ENCODE data around the gene SCYL1.
"Not testable (repeated sequence)": the region's sequence is repeated elsewhere in the genome, so short reads cannot be mapped to it uniquely, and the experiment has no call there.

The SCYL1 gene

DNA sequence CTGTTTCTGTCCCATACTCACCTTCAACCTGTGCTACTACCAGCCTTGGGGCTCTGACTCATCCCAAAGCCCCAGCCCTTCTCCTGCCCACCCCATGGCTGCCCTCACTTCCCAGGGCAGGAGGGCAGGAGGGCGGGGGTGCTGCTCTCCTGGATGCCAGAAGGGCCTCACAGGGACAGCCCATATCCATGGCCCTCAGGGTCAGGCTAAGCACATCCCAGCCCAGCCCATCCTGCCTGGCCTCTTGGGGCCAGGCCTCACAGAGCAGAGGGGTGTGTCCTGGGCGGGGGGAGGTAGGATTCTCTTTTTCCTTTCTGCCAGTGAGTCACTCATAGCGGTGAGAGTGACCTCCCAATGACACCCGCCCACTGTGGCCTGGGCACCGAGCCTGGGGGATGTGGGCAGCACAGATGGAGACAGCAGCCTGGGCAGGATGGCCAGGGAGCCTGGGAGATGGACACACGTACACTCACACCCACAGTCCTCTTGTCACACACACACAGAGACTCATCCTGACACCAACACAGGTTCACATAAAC is 30.9 kb downstream of the SCYL1 start:
- DNase-seq = peak; percentile 22 to 57

GRCh38 chr11:65556470-65557279 is 31.8 kb downstream of the SCYL1 start:
- no peak for DNase-seq

GRCh38 chr11:65557280-65558001 is 32.6 kb downstream of the SCYL1 start:
- DNase-seq = no peak

- DNase-seq = peak; percentile 26 to 34
Observed at GRCh38 chr11:65558002-65558929, 33.4 kb downstream of the SCYL1 start, which contains the start of gene LTBP3. LTBP3 (minus strand) TSS chr11:65558359; CDS start chr11:65557959, 400 bp downstream.

DNA sequence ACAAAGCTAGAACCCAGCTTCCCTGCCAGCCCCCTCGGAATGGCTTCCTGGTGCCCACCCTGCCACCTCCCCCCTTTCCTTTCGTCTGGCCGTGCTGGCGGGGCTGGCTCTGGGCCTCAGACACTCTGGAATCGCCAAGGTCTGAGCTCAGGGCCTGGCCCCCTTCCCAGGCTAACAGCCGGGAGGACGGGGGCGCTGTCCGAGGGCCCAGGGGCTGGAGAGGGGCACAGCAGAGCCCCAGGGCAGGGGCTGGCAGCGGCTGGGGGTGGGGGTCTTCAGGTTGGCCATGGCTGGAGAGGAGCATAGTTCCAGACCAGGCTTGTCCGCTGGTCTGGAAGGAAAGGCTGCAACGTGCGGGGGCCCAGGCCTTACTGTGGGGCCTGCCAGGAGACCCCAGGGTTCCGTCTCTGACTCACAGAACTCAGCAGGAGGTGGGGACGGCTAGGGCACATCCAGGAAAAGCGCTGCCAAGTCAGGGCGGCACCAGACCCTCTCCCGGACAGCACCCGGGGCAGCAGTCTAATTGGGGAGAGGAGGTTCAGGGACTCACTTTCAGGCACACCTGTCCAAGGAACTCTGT is 34.1 kb downstream of the SCYL1 start:
- no peak for DNase-seq

- no peak for DNase-seq
Observed at GRCh38 chr11:65559535-65559934, 34.7 kb downstream of the SCYL1 start.

- DNase-seq = no peak
Observed at GRCh38 chr11:65559951-65560537, 35.2 kb downstream of the SCYL1 start.

- DNase-seq = no peak
Observed at GRCh38 chr11:65560555-65561418, 35.9 kb downstream of the SCYL1 start.

- no peak for DNase-seq
Observed at GRCh38 chr11:65562020-65562419, 37.1 kb downstream of the SCYL1 start.

- no peak for DNase-seq
Observed at GRCh38 chr11:65562788-65563187, 37.9 kb downstream of the SCYL1 start.

DNA sequence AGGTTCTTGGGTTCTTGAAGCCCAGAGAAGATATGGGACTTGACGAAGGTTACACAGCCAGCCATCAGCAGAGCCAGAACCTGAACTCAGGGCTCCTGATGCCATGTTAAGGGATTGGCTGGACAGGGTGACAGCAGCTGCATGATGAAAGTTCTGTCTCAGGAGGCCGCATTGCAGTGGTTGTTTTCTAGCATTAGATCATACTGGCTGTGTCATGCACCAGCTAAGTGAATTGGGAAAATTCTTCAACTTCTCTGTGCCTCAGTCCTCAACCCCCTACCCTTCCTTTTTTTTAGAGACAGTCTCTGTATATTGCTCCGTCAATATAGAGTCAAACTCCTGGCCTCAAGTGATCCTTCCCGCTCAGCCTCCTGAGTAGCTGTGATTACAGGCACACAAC is 38.7 kb downstream of the SCYL1 start:
- no peak for DNase-seq

- not testable (repeated sequence) for DNase-seq
Observed at GRCh38 chr11:65564879-65565559, 40.1 kb downstream of the SCYL1 start.

DNA sequence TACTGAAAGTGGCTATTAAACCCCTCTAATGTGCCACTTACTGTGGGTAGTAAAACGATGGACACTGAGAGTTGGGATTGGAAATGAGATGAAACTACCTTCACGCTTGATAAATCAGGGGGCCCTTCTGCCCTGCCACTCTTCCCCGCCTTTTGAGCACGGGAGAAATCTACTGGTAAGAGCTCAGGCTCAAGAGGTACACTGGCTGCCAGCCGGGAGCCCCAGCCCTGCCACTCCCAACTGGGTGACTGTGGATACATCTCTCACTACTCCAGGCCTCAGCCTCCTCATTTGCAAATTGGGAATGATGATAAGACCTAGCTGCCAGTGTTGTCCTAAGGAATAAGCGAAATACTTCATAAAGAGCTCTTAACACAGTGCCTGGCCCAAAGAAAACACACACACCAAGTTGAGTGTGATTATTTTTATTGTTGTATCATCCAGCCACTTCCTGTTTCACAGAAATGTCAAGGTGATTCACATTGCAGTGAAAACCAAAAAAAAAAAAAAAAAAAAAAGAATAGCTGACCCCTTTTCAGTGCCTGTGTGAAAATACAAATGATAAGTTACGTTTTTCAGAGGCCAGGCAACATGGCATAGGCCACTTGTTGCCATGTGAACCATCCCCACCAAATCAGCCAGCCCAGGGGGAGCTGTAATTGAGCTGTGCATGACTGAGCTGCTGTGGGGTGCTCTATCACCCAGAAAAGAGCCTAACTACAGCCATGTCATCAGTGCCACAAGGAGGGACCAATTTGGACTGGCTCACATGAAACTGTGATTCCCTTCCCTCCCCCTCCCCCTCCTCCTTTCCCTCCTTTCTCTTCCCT is 41.0 kb downstream of the SCYL1 start:
- no peak for DNase-seq

DNA sequence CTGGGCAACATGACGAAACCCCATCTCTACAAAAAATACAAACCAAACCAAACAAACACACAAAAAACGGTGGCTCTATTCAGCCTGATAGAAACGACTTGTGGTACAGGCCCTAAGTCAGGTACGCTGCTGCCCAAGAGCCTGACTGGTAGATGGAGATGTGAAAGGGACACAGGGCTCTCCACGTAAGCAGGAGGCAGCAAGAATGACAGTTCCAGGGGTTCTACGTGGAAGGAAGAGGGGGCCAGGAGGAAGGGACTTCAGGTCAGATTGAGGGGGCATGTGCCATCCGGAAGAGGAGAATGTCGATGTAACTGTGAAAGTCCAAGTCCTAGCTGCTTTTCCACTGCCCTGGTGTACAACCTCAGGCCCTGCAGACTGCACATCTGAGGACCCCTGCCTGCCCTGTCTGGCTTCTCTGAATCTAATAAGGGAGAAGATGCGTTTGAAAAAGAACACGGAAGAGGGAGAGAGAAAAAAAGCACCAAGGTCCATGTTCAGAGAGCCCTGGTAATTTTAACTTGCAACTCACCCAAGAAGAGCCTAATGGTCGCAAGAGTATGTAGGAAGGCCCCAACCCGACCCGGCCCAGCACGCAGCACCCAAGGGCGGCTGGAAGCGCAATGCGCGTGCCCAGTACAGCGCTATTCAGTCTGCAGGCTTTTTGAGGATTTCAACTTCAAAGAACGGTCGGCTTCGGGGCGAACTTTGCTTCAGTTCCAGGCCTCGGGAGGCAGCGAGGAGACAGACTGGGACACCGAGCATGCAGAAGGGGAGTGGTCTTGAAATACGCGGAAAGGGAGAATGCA is 44.5 kb downstream of the SCYL1 start:
- DNase-seq = no peak

- DNase-seq = peak; percentile 94 to 96
Observed at GRCh38 chr11:65569973-65570918, 45.4 kb downstream of the SCYL1 start, which contains the start of gene ZNRD2. ZNRD2 (plus strand) TSS chr11:65570477; CDS start chr11:65570492, 15 bp downstream.

GRCh38 chr11:65571420-65571819 is 46.5 kb downstream of the SCYL1 start:
- DNase-seq = no peak

GRCh38 chr11:65571940-65572339 is 47.1 kb downstream of the SCYL1 start:
- DNase-seq = peak; percentile 26 to 31
